GM23338 (cell line): ENCODE measurements around the gene RIOK3.

Experiments used
- CREB1 ChIP-seq: fragments of 250-450 bp; sonication (Bioruptor Pico); IDR thresholded peaks from 2 replicates; pipeline ENCODE4 v1.5.0; 2020; ENCODE audit warnings: low read depth, mild to moderate bottlenecking, moderate library complexity
- EZH2 ChIP-seq: fragments of 200-600 bp; sonication (generic); IDR thresholded peaks from one replicate; pipeline ENCODE4 v1.8.0; 2017; ENCODE audit warnings: antibody characterized with exemption, mild to moderate bottlenecking, low read depth; ENCODE audit not compliant: unreplicated experiment
- EZH2phosphoT487 ChIP-seq: fragments of 200-600 bp; sonication (generic); IDR thresholded peaks from one replicate; pipeline ENCODE4 v1.8.1; 2018; ENCODE audit warnings: antibody characterized with exemption; ENCODE audit not compliant: unreplicated experiment
- NANOG ChIP-seq: IDR thresholded peaks from 2 replicates; pipeline ENCODE4 v1.6.1; 2016; ENCODE audit warnings: antibody characterized with exemption, borderline replicate concordance
- POLR2AphosphoS5 ChIP-seq: IDR thresholded peaks from 2 replicates; pipeline ENCODE4 v1.6.1; 2016; ENCODE audit warnings: antibody characterized with exemption, low read depth
- TF ChIP-seq, protein P1 (sequence below), 2 experiments: fragments of 200-600 bp in 1 of 2; sonication (generic) in 1 of 2; conservative IDR thresholded peaks; 2 replicates each; pipeline versions ENCODE4 v1.5.1 to v1.6.1; 2016 to 2017; ENCODE audit warnings: antibody characterized with exemption in 2 of 2, low read depth in 2 of 2, mild to moderate bottlenecking in 2 of 2, moderate library complexity in 1 of 2
- TF ChIP-seq, protein P2 (sequence below): IDR thresholded peaks from one replicate; pipeline ENCODE4 v1.6.1; 2018; ENCODE audit warnings: antibody characterized with exemption; ENCODE audit not compliant: unreplicated experiment

DNA sequence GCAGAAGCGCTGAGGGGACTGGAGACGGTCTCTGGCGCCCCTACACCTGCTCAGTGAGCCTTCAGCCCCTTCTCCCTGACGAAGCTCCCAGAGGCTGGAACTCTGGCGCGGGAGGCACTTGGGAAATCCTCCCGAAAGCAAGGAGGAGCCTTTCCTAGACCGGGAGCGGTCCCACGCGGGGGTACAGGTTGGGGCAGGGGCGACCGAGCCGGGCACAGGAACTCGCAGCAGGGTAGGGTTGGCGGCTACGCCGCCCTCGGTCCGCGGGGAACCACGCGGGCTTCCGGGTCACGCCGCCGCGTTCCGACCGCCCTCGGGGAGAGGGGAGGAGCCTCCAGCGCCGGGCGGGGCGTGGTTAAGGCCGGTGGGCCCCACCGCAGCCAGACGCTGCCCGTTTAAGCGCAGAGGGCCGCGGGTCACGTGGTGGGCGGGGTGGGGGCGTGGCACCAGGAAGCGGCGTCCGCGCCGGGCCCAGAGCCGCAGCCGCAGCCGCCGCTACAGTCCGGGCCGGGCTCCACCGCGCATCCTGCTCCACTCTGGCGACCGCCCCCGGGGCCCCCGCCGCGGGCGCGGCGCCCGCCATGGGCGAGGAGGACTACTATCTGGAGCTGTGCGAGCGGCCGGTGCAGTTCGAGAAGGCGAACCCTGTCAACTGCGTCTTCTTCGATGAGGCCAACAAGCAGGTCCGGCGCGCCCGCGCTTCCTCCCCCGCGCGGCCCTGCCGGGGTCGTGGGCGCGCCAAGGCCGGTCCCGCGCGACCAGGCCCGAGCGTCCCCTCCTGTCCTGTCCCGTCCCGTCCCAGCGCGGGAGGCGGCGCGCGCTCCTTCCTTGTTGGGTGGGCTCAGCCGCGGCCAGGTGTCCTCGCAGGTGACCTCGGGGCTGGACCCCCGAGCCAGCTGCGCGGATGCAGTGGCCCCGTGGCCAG is 50.2 kb downstream of the RIOK3 start, which contains the start of gene RMC1:
- TF ChIP-seq EZH2, result no peak
- TF ChIP-seq, protein P1, sequence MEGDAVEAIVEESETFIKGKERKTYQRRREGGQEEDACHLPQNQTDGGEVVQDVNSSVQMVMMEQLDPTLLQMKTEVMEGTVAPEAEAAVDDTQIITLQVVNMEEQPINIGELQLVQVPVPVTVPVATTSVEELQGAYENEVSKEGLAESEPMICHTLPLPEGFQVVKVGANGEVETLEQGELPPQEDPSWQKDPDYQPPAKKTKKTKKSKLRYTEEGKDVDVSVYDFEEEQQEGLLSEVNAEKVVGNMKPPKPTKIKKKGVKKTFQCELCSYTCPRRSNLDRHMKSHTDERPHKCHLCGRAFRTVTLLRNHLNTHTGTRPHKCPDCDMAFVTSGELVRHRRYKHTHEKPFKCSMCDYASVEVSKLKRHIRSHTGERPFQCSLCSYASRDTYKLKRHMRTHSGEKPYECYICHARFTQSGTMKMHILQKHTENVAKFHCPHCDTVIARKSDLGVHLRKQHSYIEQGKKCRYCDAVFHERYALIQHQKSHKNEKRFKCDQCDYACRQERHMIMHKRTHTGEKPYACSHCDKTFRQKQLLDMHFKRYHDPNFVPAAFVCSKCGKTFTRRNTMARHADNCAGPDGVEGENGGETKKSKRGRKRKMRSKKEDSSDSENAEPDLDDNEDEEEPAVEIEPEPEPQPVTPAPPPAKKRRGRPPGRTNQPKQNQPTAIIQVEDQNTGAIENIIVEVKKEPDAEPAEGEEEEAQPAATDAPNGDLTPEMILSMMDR (conservative IDR thresholded peaks at IDR 0.05; ENCODE audit: low read depth in 2 of 2), result peak; percentile 17 to 46; a peak in 2 of 4 replicates
- TF ChIP-seq EZH2phosphoT487, result no peak
- TF ChIP-seq, protein P2, sequence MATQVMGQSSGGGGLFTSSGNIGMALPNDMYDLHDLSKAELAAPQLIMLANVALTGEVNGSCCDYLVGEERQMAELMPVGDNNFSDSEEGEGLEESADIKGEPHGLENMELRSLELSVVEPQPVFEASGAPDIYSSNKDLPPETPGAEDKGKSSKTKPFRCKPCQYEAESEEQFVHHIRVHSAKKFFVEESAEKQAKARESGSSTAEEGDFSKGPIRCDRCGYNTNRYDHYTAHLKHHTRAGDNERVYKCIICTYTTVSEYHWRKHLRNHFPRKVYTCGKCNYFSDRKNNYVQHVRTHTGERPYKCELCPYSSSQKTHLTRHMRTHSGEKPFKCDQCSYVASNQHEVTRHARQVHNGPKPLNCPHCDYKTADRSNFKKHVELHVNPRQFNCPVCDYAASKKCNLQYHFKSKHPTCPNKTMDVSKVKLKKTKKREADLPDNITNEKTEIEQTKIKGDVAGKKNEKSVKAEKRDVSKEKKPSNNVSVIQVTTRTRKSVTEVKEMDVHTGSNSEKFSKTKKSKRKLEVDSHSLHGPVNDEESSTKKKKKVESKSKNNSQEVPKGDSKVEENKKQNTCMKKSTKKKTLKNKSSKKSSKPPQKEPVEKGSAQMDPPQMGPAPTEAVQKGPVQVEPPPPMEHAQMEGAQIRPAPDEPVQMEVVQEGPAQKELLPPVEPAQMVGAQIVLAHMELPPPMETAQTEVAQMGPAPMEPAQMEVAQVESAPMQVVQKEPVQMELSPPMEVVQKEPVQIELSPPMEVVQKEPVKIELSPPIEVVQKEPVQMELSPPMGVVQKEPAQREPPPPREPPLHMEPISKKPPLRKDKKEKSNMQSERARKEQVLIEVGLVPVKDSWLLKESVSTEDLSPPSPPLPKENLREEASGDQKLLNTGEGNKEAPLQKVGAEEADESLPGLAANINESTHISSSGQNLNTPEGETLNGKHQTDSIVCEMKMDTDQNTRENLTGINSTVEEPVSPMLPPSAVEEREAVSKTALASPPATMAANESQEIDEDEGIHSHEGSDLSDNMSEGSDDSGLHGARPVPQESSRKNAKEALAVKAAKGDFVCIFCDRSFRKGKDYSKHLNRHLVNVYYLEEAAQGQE, result no peak
- peak; percentile 64 for TF ChIP-seq POLR2AphosphoS5
- no peak; the same call in 1 of the 2 replicates for TF ChIP-seq CREB1
- no peak for TF ChIP-seq NANOG
